Esophagus muscularis mucosa (tissue), 4 donors: ENCODE measurements around the gene TTC12. TPM values are rescaled to one million over a fixed set of nuclear protein-coding genes. Genes with fewer than 3 reads are reported as not detected.

Source experiments
- DNase-seq: peaks from one replicate; pipeline ENCODE4 v3.0.0-alpha.2; 2017; ENCODE audit errors: extremely low spot score
- H3K27ac ChIP-seq, 4 donors: fragments of 200-600 bp; sonication (generic); replicated peaks in 1 of 4; 1 replicate in 3 of 4; 2 replicates in 1 of 4; pipeline ENCODE4 v1.5.1; 2016 to 2019; ENCODE audit warnings: mild to moderate bottlenecking in 1 of 4
- H3K27me3 ChIP-seq, 4 donors: fragments of 200-600 bp; sonication (generic); one replicate each; pipeline versions ENCODE4 v1.5.1 to v1.6.0; 2016 to 2019
- H3K36me3 ChIP-seq, 4 donors: fragments of 200-600 bp; sonication (generic); one replicate each; pipeline ENCODE4 v1.5.1; 2016 to 2019
- H3K4me1 ChIP-seq, 4 donors: fragments of 200-600 bp; sonication (generic); one replicate each; pipeline ENCODE4 v1.5.1; 2016 to 2019
- H3K4me3 ChIP-seq, 4 donors: fragments of 200-600 bp; sonication (generic); 1 replicate in 2 of 4; 2 replicates in 2 of 4; pipeline ENCODE4 v1.5.1; 2016 to 2019; ENCODE audit warnings: mild to moderate bottlenecking in 4 of 4, moderate library complexity in 1 of 4
- H3K9me3 ChIP-seq, 4 donors: fragments of 200-600 bp; sonication (generic); 1 replicate in 3 of 4; 2 replicates in 1 of 4; pipeline ENCODE4 v1.5.1; 2016 to 2019
- CTCF ChIP-seq, 3 experiments: fragments of 200-600 bp in 2 of 3; fragments of 450-650 bp in 1 of 3; sonication (generic) in 2 of 3; IDR thresholded peaks; one replicate each; pipeline ENCODE4 v1.5.1; 2017 to 2019; ENCODE audit warnings: antibody characterized with exemption in 3 of 3, mild to moderate bottlenecking in 2 of 3, moderate library complexity in 1 of 3
- EP300 ChIP-seq: sonication (generic); formaldehyde crosslinking; IDR thresholded peaks from one replicate; pipeline ENCODE4 v1.6.1; 2017; ENCODE audit warnings: antibody characterized with exemption
- POLR2A ChIP-seq: fragments of 450-650 bp; IDR thresholded peaks from one replicate; pipeline ENCODE4 v1.6.1; 2017; ENCODE audit warnings: antibody characterized with exemption, moderate library complexity, mild to moderate bottlenecking, low read depth
- POLR2AphosphoS5 ChIP-seq, 2 donors: sonication (generic); formaldehyde crosslinking; IDR thresholded peaks; one replicate each; pipeline ENCODE4 v1.6.1; 2017; ENCODE audit warnings: antibody characterized with exemption in 2 of 2
- WGBS: methylation state at CpG from one replicate; pipeline ENCODE4 v1.1.5; 2018; 5-methylcytosine and 5-hydroxymethylcytosine counted together
- intact Hi-C: fragments of 100-400 bp; cut with DNase I; formaldehyde crosslinking; loops from one replicate; pipeline ENCODE4 v1.15.1; 2023
- total RNA-seq, 4 donors: library from RNA; depleted of rRNA; stranded (reverse); fragments of >200 nt; gene quantifications; one replicate each; pipeline versions ENCODE4 v1.1.0 to v1.2.1, GENCODE V29; 2016

The TTC12 gene
- total RNA-seq, 4 donors from 2014 or later: 10.4 to 16.2 (median 13.3) TPM

DNA sequence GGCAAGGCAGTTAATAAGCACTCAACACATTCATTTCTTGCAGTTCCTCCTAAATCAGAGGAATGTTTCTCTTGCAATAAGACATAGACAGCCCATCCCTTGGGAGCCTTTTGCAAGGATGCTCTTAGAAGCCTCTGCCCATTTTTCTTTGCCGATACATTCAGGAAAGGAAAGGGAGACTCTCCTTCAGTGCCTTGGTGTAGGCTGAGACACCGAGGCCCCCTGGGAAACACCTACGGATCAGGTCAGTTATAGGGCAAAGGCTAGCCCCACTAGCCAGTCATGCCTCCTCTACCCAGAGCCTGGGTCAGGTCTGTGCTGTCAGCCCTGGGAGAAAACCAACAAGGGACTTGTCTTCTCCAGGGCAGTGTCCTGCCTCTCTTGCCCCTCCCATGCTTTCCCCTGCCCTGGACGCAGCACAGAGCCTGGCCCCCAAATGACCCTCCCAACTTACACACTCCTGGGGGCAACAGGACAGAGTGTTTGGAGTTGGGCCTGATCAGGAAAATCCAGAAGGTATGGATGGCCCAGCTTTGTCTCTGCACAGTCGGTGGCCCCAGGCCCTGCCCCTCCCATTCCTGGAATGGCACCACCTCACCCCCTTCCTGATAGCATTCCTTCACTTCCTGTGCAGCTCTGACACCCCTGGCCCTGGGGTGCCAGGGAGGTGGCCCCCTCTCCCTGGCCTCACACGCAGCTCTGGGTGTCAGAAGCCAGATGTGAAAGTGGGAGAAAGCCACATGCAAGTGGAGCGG lies 91.5 kb downstream of the TTC12 start:
- H3K4me1 ChIP-seq: no peaks in the 10 kb centered on the region
- H3K4me3 ChIP-seq: no peak overlapping the region
- H3K27me3 ChIP-seq: no peaks in the 10 kb centered on the region
- TF ChIP-seq CTCF (IDR thresholded peaks at IDR 0.05) (no peak), POLR2A (no peak), EP300 (no peak), POLR2AphosphoS5 (IDR thresholded peaks at IDR 0.05) (no peak)
- no peak for DNase-seq
- no peak overlapping the region for H3K27ac ChIP-seq
- WGBS: 72% methylated on average over 7 of the region's 7 CpGs
- no peaks in the 10 kb centered on the region for H3K9me3 ChIP-seq
- intact Hi-C loops: no loop called here
- no peaks in the 10 kb centered on the region for H3K36me3 ChIP-seq

- 100% methylated on average over 2 of the region's 3 CpGs for WGBS
- no peak for DNase-seq
- TF ChIP-seq POLR2AphosphoS5 (IDR thresholded peaks at IDR 0.05): no peak
- no peak for TF ChIP-seq POLR2A
- TF ChIP-seq CTCF (IDR thresholded peaks at IDR 0.05): no peak
- TF ChIP-seq EP300: no peak
- intact Hi-C loops: no loop called here
- Histone ChIP-seq H3K36me3 (no peaks in the 10 kb centered on the region), H3K9me3 (no peaks in the 10 kb centered on the region), H3K4me1 (no peaks in the 10 kb centered on the region), H3K4me3 (no peak overlapping the region), H3K27me3 (no peaks in the 10 kb centered on the region), H3K27ac (no peak overlapping the region)
Observed at GRCh38 chr11:113407163-113407562, 92.8 kb downstream of the TTC12 start.

- no peak overlapping the region for H3K4me3 ChIP-seq
- TF ChIP-seq POLR2AphosphoS5 (IDR thresholded peaks at IDR 0.05) (no peak), EP300 (no peak), POLR2A (no peak), CTCF (IDR thresholded peaks at IDR 0.05) (no peak)
Observed at GRCh38 chr11:113408206-113408605, 93.8 kb downstream of the TTC12 start.

GRCh38 chr11:113408887-113409286 lies 94.5 kb downstream of the TTC12 start:
- intact Hi-C loops: no loop called here
- WGBS: 85% methylated on average over 9 of the region's 9 CpGs
- TF ChIP-seq EP300: no peak
- no peak for TF ChIP-seq POLR2A
- no peak for TF ChIP-seq POLR2AphosphoS5 (IDR thresholded peaks at IDR 0.05)
- no peak for TF ChIP-seq CTCF (IDR thresholded peaks at IDR 0.05)
- no peak overlapping the region for H3K27ac ChIP-seq
- no peaks in the 10 kb centered on the region for H3K4me1 ChIP-seq
- H3K36me3 ChIP-seq: no peaks in the 10 kb centered on the region
- H3K4me3 ChIP-seq: no peak overlapping the region
- H3K27me3 ChIP-seq: no peaks in the 10 kb centered on the region
- DNase-seq: no peak
- no peaks in the 10 kb centered on the region for H3K9me3 ChIP-seq

More at GRCh38 chr11:113408206-113408605, 93.8 kb downstream of the TTC12 start:
- Histone ChIP-seq H3K36me3 (no peaks in the 10 kb centered on the region), H3K27ac (no peak overlapping the region), H3K9me3 (no peaks in the 10 kb centered on the region), H3K4me1 (no peaks in the 10 kb centered on the region), H3K27me3 (no peaks in the 10 kb centered on the region)
- no peak for DNase-seq
- 68% methylated on average over 8 of the region's 9 CpGs for WGBS
- intact Hi-C loops: no loop called here

- Histone ChIP-seq H3K36me3 (no peaks in the 10 kb centered on the region), H3K4me1 (no peaks in the 10 kb centered on the region), H3K9me3 (no peaks in the 10 kb centered on the region), H3K4me3 (no peak overlapping the region), H3K27me3 (no peaks in the 10 kb centered on the region), H3K27ac (no peak overlapping the region)
- DNase-seq: no peak
- TF ChIP-seq CTCF (IDR thresholded peaks at IDR 0.05): no peak
- TF ChIP-seq POLR2AphosphoS5 (IDR thresholded peaks at IDR 0.05): no peak
- TF ChIP-seq POLR2A: no peak
- TF ChIP-seq EP300: no peak
- intact Hi-C loops: no loop called here
- 83% methylated on average over 3 of the region's 3 CpGs for WGBS
Observed at GRCh38 chr11:113409526-113409925, 95.1 kb downstream of the TTC12 start.
